ENCODE data around the gene PDIA5. TPM values are rescaled to one million over a fixed set of nuclear protein-coding genes. Genes with fewer than 3 reads are reported as not detected.

PDIA5 gene
- total and polyA plus RNA-seq, 3 donors from 2014 or later: 49.6 to 76.8 (median 76.0) TPM

GRCh38 chr3:123020709-123021108, 46.1 kb upstream of the PDIA5 start:
- intact Hi-C loops (cut with DNase I; ENCODE audit: low total_unique reads): loop anchor here (10.0 kb wide), 2 partner anchors 76 to 156 kb away; no protein-coding TSS in a partner anchor
- Histone ChIP-seq H3K36me3 (ENCODE audit: low read depth, missing control alignments) (no peaks in the 10 kb centered on the region), H3K27ac (no peak overlapping the region), H3K4me1 (no peaks in the 10 kb centered on the region), H3K9me3 (no peaks in the 10 kb centered on the region), H3K4me3 (no peak overlapping the region), H3K27me3 (no peaks in the 10 kb centered on the region)
- no peak for DNase-seq
- TF ChIP-seq POLR2A (IDR thresholded peaks at IDR 0.05) (no peak), CTCF (IDR thresholded peaks at IDR 0.05) (no peak)
- 96 to 100% methylated on average over 3 of the region's 3 CpGs for WGBS, 2 donors

GRCh38 chr3:123021388-123021787, 45.4 kb upstream of the PDIA5 start:
- intact Hi-C loops (cut with DNase I; ENCODE audit: low total_unique reads): loop anchor here (10.0 kb wide), 2 partner anchors 77 to 157 kb away; no protein-coding TSS in a partner anchor
- H3K27ac ChIP-seq: no peak overlapping the region
- H3K27me3 ChIP-seq: no peaks in the 10 kb centered on the region
- H3K4me3 ChIP-seq: no peak overlapping the region
- peaks cover 6% of the 10 kb centered on the region for H3K4me1 ChIP-seq
- H3K9me3 ChIP-seq: no peaks in the 10 kb centered on the region
- 97% methylated on average over 7 of the region's 7 CpGs for WGBS, 2 donors
- no peak for TF ChIP-seq POLR2A (IDR thresholded peaks at IDR 0.05)
- no peak for TF ChIP-seq CTCF (IDR thresholded peaks at IDR 0.05)
- no peak for DNase-seq
- H3K36me3 ChIP-seq (ENCODE audit: low read depth, missing control alignments): no peaks in the 10 kb centered on the region

GRCh38 chr3:123021996-123022510, 44.8 kb upstream of the PDIA5 start:
- H3K4me3 ChIP-seq: no peak overlapping the region
- TF ChIP-seq POLR2A (IDR thresholded peaks at IDR 0.05): no peak
- no peak overlapping the region for H3K27ac ChIP-seq
- intact Hi-C loops (cut with DNase I; ENCODE audit: low total_unique reads): loop anchor here (10.0 kb wide), 2 partner anchors 77 to 157 kb away; no protein-coding TSS in a partner anchor
- 79 to 80% methylated on average over 7 of the region's 7 CpGs for WGBS, 2 donors
- H3K4me1 ChIP-seq: peaks cover 13% of the 10 kb centered on the region
- no peaks in the 10 kb centered on the region for H3K36me3 ChIP-seq (ENCODE audit: low read depth, missing control alignments)
- no peaks in the 10 kb centered on the region for H3K27me3 ChIP-seq
- no peaks in the 10 kb centered on the region for H3K9me3 ChIP-seq
- no peak for DNase-seq

GRCh38 chr3:123024056-123024455, 42.8 kb upstream of the PDIA5 start:
- no peaks in the 10 kb centered on the region for H3K36me3 ChIP-seq (ENCODE audit: low read depth, missing control alignments)
- intact Hi-C loops (cut with DNase I; ENCODE audit: low total_unique reads): loop anchor here (10.0 kb wide), 2 partner anchors 79 to 159 kb away; no protein-coding TSS in a partner anchor
- no peak for DNase-seq
- no peak overlapping the region for H3K27ac ChIP-seq
- H3K27me3 ChIP-seq: no peaks in the 10 kb centered on the region
- H3K9me3 ChIP-seq: no peaks in the 10 kb centered on the region
- TF ChIP-seq CTCF (IDR thresholded peaks at IDR 0.05): no peak
- TF ChIP-seq POLR2A (IDR thresholded peaks at IDR 0.05): no peak
- peaks cover 26% of the 10 kb centered on the region for H3K4me1 ChIP-seq
- H3K4me3 ChIP-seq: no peak overlapping the region
- WGBS, 2 donors: 90 to 91% methylated on average over 1 of the region's 1 CpG

- Histone ChIP-seq H3K4me1 (peaks cover 26% of the 10 kb centered on the region), H3K4me3 (peak overlapping the region; percentile 16 to 60), H3K27ac (no peak overlapping the region), H3K36me3 (ENCODE audit: low read depth, missing control alignments) (no peaks in the 10 kb centered on the region), H3K9me3 (no peaks in the 10 kb centered on the region), H3K27me3 (no peaks in the 10 kb centered on the region)
- intact Hi-C loops (cut with DNase I; ENCODE audit: low total_unique reads): loop anchor here (10.0 kb wide), 2 partner anchors 81 to 161 kb away; no protein-coding TSS in a partner anchor
- DNase-seq: no peak
- no peak for TF ChIP-seq POLR2A (IDR thresholded peaks at IDR 0.05)
- TF ChIP-seq CTCF (IDR thresholded peaks at IDR 0.05): no peak
- 22 to 28% methylated on average over 17 to 28 of the region's 33 CpGs for WGBS, 2 donors
Observed at GRCh38 chr3:123025642-123026521, 40.9 kb upstream of the PDIA5 start.

Data from testis (tissue), 3 donors.